NCI-H1436 (cell line): ENCODE results near the gene PMPCA.

Source experiments
- DNase-seq: peaks from one replicate; lab custom pipeline; 2025; lab: John Stamatoyannopoulos, UW

PMPCA gene

GRCh38 chr9:136456258-136456657, 45.8 kb downstream of the PMPCA start:
- no peak for DNase-seq

GRCh38 chr9:136457326-136457725, 46.9 kb downstream of the PMPCA start:
- DNase-seq, result no peak

- DNase-seq, result no peak
Observed at GRCh38 chr9:136459425-136459824, 49.0 kb downstream of the PMPCA start.

- DNase-seq, result no peak
Observed at GRCh38 chr9:136460772-136461325, 50.4 kb downstream of the PMPCA start.

- no peak for DNase-seq
Observed at GRCh38 chr9:136462664-136463063, 52.2 kb downstream of the PMPCA start.

GRCh38 chr9:136463578-136463977, 53.1 kb downstream of the PMPCA start:
- DNase-seq, result no peak

GRCh38 chr9:136464241-136464640, 53.8 kb downstream of the PMPCA start:
- DNase-seq, result no peak

- DNase-seq, result no peak
Observed at GRCh38 chr9:136465500-136466154, 55.2 kb downstream of the PMPCA start.

- DNase-seq, result no peak
Observed at GRCh38 chr9:136466155-136466541, 55.7 kb downstream of the PMPCA start.

GRCh38 chr9:136467766-136468165, 57.3 kb downstream of the PMPCA start:
- DNase-seq, result no peak

- DNase-seq, result no peak
Observed at GRCh38 chr9:136470356-136470755, 59.9 kb downstream of the PMPCA start.

- DNase-seq, result no peak
Observed at GRCh38 chr9:136470792-136471469, 60.5 kb downstream of the PMPCA start.

- DNase-seq, result no peak
Observed at GRCh38 chr9:136471802-136472487, 61.5 kb downstream of the PMPCA start.

- DNase-seq, result no peak
Observed at GRCh38 chr9:136472640-136473353, 62.3 kb downstream of the PMPCA start.

GRCh38 chr9:136473354-136473721, 62.9 kb downstream of the PMPCA start:
- DNase-seq, result no peak
